ENCODE data around the gene KCTD4.

- no peak for TF ChIP-seq POLR2AphosphoS5 (IDR thresholded peaks at IDR 0.05; ENCODE audit: low read depth, low read length)
- no peak for TF ChIP-seq POLR2A (IDR thresholded peaks at IDR 0.05; ENCODE audit: low read depth, low read length)
- no peak for TF ChIP-seq TAF1 (IDR thresholded peaks at IDR 0.05; ENCODE audit: borderline replicate concordance, low read depth, low read length)
Measured at GRCh38 chr13:45232591-45232990, 31.7 kb upstream of the KCTD4 start.
